SK-N-SH (cell line): ENCODE measurements around the gene PDZD2. TPM values are rescaled to one million over a fixed set of nuclear protein-coding genes. Genes with fewer than 3 reads are reported as not detected.

Experiments used
- CTCF ChIA-PET: fragments of 300-600, 350-600 bp; formaldehyde crosslinking; extraction: SDS; loops from one replicate; lab custom pipeline; 2021; lab: Yijun Ruan, JAX
- POLR2A ChIA-PET: fragments of 350-600 bp; sonication (Branson Sonifier 250); formaldehyde crosslinking; extraction: SDS; loops from one replicate; lab custom pipeline; 2020; ENCODE audit warnings: antibody characterized with exemption, inconsistent platforms; lab: Yijun Ruan, JAX
- DNase-seq: peaks from one replicate; pipeline ENCODE4 v3.0.0; 2012
- H2AFZ ChIP-seq: fragments of 200-600 bp; sonication (generic); 2 replicates; pipeline ENCODE4 v1.8.1; 2016; ENCODE audit warnings: antibody characterized with exemption, mild to moderate bottlenecking, low read depth
- H3F3A ChIP-seq: fragments of 200-600 bp; sonication (generic); replicated peaks from 2 replicates; pipeline ENCODE3; 2016; ENCODE audit warnings: antibody characterized with exemption, mild to moderate bottlenecking; ENCODE audit not compliant: insufficient read depth
- H3K27ac ChIP-seq, 2 experiments: fragments of 200-500 bp in 1 of 2; fragments of 200-600 bp in 1 of 2; sonication (Bioruptor generic) in 1 of 2; sonication (generic), shearing (Covaris generic) in 1 of 2; 2 replicates each; pipeline versions ENCODE4 v1.5.1 to v1.6.1; 2014 to 2016; ENCODE audit warnings: low read depth in 2 of 2, inconsistent platforms in 1 of 2, low read length in 1 of 2, mild to moderate bottlenecking in 1 of 2, mixed read lengths in 1 of 2
- H3K27me3 ChIP-seq: fragments of 200-600 bp; sonication (generic), shearing (Covaris generic); 2 replicates; pipeline ENCODE4 v1.6.1; 2016; ENCODE audit warnings: mixed run types; ENCODE audit not compliant: insufficient read depth
- H3K36me3 ChIP-seq, 2 experiments: fragments of 200-500 bp in 1 of 2; fragments of 200-600 bp in 1 of 2; sonication (Bioruptor generic) in 1 of 2; sonication (generic) in 1 of 2; replicated peaks in 1 of 2; 2 replicates each; pipeline versions ENCODE3 to v1.5.1; 2014 to 2016; ENCODE audit warnings: low read length in 1 of 2, mild to moderate bottlenecking in 1 of 2; ENCODE audit not compliant: insufficient read depth in 2 of 2, control insufficient read depth in 1 of 2
- H3K4me1 ChIP-seq, 2 experiments: fragments of 200-500 bp in 1 of 2; fragments of 200-600 bp in 1 of 2; sonication (Bioruptor generic) in 1 of 2; sonication (generic), shearing (Covaris generic) in 1 of 2; 2 replicates each; pipeline versions ENCODE4 v1.5.1 to v1.6.1; 2014 to 2016; ENCODE audit warnings: low read depth in 1 of 2, low read length in 1 of 2, mixed run types in 1 of 2; ENCODE audit not compliant: insufficient read depth in 2 of 2, control insufficient read depth in 1 of 2
- H3K4me2 ChIP-seq: fragments of 200-600 bp; sonication (generic), shearing (Covaris generic); 2 replicates; pipeline ENCODE4 v1.6.1; 2017; ENCODE audit warnings: mixed run types
- H3K4me3 ChIP-seq, 2 experiments: fragments of 200-500 bp in 1 of 2; fragments of 200-600 bp in 1 of 2; sonication (Bioruptor generic) in 1 of 2; sonication (generic), shearing (Covaris generic) in 1 of 2; 2 replicates each; pipeline versions ENCODE4 v1.5.1 to v1.8.1; 2014 to 2016; ENCODE audit warnings: low read depth in 2 of 2, inconsistent platforms in 1 of 2, low read length in 1 of 2, mild to moderate bottlenecking in 1 of 2, mixed read lengths in 1 of 2, moderate library complexity in 1 of 2
- H3K79me2 ChIP-seq: fragments of 200-600 bp; sonication (generic); 2 replicates; pipeline ENCODE4 v1.8.1; 2017; ENCODE audit warnings: mild to moderate bottlenecking; ENCODE audit not compliant: insufficient read depth
- H3K9ac ChIP-seq: fragments of 200-600 bp; sonication (generic); 2 replicates; pipeline ENCODE4 v1.6.1; 2017; ENCODE audit warnings: mixed run types
- H3K9me2 ChIP-seq: fragments of 200-600 bp; sonication (generic); 2 replicates; pipeline ENCODE4 v1.6.1; 2017; ENCODE audit warnings: mixed run types
- H3K9me3 ChIP-seq: fragments of 200-600 bp; sonication (generic); 2 replicates; pipeline ENCODE4 v1.6.1; 2017; ENCODE audit warnings: mixed run types, mild to moderate bottlenecking, moderate library complexity
- H4K20me1 ChIP-seq: fragments of 200-600 bp; sonication (generic); 2 replicates; pipeline ENCODE4 v1.6.1; 2017; ENCODE audit warnings: mild to moderate bottlenecking, mixed run types; ENCODE audit not compliant: insufficient read depth
- CHD2 ChIP-seq: fragments of 150-350 bp; IDR thresholded peaks from 2 replicates; pipeline ENCODE4 v1.6.1; 2018; ENCODE audit warnings: low read length; ENCODE audit not compliant: partially characterized antibody
- ELF1 ChIP-seq: IDR thresholded peaks from 2 replicates; pipeline ENCODE4 v1.4.0; 2012
- GABPA ChIP-seq: IDR thresholded peaks from 2 replicates; pipeline ENCODE4 v1.4.0; 2012; ENCODE audit warnings: low read depth, mild to moderate bottlenecking
- MEF2A ChIP-seq: IDR thresholded peaks from 2 replicates; pipeline ENCODE4 v1.4.0; 2012; ENCODE audit warnings: low read depth, borderline replicate concordance
- NFIC ChIP-seq: IDR thresholded peaks from 2 replicates; pipeline ENCODE4 v1.4.0; 2012; ENCODE audit warnings: borderline replicate concordance
- POLR2AphosphoS5 ChIP-seq: IDR thresholded peaks from 2 replicates; pipeline ENCODE4 v1.6.1; 2012; ENCODE audit warnings: low read depth, low read length
- RAD21 ChIP-seq: IDR thresholded peaks from 2 replicates; pipeline ENCODE4 v1.6.1; 2012; ENCODE audit warnings: mild to moderate bottlenecking, low read length
- RFX5 ChIP-seq: IDR thresholded peaks from 2 replicates; pipeline ENCODE4 v1.6.1; 2012; ENCODE audit warnings: mild to moderate bottlenecking, improper control_type of control experiment, low read length
- RXRA ChIP-seq: IDR thresholded peaks from 2 replicates; pipeline ENCODE4 v1.4.0; 2012; ENCODE audit warnings: low read depth, mild to moderate bottlenecking, borderline replicate concordance
- TCF12 ChIP-seq: IDR thresholded peaks from 2 replicates; pipeline ENCODE4 v1.4.0; 2012
- TEAD4 ChIP-seq: IDR thresholded peaks from 2 replicates; pipeline ENCODE4 v1.4.0; 2012; ENCODE audit warnings: mild to moderate bottlenecking, borderline replicate concordance; ENCODE audit not compliant: insufficient read depth
- YY1 ChIP-seq: IDR thresholded peaks from 2 replicates; pipeline ENCODE4 v1.4.0; 2012; ENCODE audit warnings: low read depth, mild to moderate bottlenecking
- WGBS: methylation state at CpG from one replicate; pipeline ENCODE4 v1.1.6; 2017; ENCODE audit warnings: low lambda C conversion rate; 5-methylcytosine and 5-hydroxymethylcytosine counted together
- polyA plus RNA-seq, 3 experiments: library from polyadenylated mRNA; depleted of rRNA; stranded (reverse); fragments of >200 nt; gene quantifications; 2 replicates each; pipeline ENCODE4 v1.2.3, GENCODE V29; 2012
- TF ChIP-seq, protein P1 (sequence below): IDR thresholded peaks from 2 replicates; pipeline ENCODE4 v1.4.0; 2012; ENCODE audit warnings: low read depth, borderline replicate concordance
- TF ChIP-seq, protein P2 (sequence below): IDR thresholded peaks from 2 replicates; pipeline ENCODE4 v1.4.0; 2012; ENCODE audit warnings: low read depth
- TF ChIP-seq, protein P3 (sequence below): IDR thresholded peaks from 2 replicates; pipeline ENCODE4 v1.6.1; 2012; ENCODE audit warnings: mild to moderate bottlenecking, low read depth, low read length, moderate library complexity
- TF ChIP-seq, protein P4 (sequence below): fragments of 150-350 bp; IDR thresholded peaks from 2 replicates; pipeline ENCODE4 v1.6.1; 2016; ENCODE audit warnings: mild to moderate bottlenecking, low read depth, low read length
- TF ChIP-seq, protein P5 (sequence below): fragments of 150-350 bp; IDR thresholded peaks from 2 replicates; pipeline ENCODE4 v1.6.1; 2017; ENCODE audit warnings: antibody characterized with exemption, low read length, low read depth, borderline replicate concordance

The PDZD2 gene
- polyA plus RNA-seq, 1 of the 3 experiments (the other 2 are of a cell fraction), result 0.13 TPM

DNA sequence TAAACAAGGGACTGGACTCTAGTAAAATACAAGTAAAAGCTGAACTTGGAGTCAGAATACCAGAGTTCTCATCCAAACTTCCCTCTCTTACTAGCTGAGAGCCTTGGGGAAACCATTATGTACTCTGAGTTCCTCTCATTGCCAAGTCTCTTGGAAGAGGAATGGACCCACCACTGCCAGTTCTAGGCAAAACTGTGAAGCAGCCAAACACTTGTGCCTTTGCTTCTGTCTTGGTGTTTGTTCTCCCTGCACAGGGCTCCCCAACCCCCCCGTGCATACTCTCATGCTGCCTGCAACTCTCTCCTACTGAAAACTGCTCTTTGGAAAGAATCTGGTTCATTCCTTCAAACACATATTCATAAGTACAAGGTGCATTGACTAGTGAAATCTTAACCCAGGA, 102.6 kb downstream of the PDZD2 start:
- H3K4me2 ChIP-seq, result no peak overlapping the region
- CTCF ChIA-PET, result no interaction called here
- DNase-seq, result no peak
- H2AFZ ChIP-seq, result no peak overlapping the region
- no peaks in the 10 kb centered on the region for H3K9me2 ChIP-seq
- no peaks in the 10 kb centered on the region for H3F3A ChIP-seq
- TF ChIP-seq, protein P1, sequence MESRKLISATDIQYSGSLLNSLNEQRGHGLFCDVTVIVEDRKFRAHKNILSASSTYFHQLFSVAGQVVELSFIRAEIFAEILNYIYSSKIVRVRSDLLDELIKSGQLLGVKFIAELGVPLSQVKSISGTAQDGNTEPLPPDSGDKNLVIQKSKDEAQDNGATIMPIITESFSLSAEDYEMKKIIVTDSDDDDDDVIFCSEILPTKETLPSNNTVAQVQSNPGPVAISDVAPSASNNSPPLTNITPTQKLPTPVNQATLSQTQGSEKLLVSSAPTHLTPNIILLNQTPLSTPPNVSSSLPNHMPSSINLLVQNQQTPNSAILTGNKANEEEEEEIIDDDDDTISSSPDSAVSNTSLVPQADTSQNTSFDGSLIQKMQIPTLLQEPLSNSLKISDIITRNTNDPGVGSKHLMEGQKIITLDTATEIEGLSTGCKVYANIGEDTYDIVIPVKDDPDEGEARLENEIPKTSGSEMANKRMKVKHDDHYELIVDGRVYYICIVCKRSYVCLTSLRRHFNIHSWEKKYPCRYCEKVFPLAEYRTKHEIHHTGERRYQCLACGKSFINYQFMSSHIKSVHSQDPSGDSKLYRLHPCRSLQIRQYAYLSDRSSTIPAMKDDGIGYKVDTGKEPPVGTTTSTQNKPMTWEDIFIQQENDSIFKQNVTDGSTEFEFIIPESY, result no peak
- TF ChIP-seq POLR2AphosphoS5 (no peak), GABPA (no peak), RAD21 (no peak), NFIC (no peak), YY1 (no peak), TEAD4 (no peak), TCF12 (no peak), RFX5 (no peak), CHD2 (no peak), ELF1 (no peak)
- TF ChIP-seq, protein P2, sequence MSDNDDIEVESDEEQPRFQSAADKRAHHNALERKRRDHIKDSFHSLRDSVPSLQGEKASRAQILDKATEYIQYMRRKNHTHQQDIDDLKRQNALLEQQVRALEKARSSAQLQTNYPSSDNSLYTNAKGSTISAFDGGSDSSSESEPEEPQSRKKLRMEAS, result no peak
- TF ChIP-seq, protein P3, sequence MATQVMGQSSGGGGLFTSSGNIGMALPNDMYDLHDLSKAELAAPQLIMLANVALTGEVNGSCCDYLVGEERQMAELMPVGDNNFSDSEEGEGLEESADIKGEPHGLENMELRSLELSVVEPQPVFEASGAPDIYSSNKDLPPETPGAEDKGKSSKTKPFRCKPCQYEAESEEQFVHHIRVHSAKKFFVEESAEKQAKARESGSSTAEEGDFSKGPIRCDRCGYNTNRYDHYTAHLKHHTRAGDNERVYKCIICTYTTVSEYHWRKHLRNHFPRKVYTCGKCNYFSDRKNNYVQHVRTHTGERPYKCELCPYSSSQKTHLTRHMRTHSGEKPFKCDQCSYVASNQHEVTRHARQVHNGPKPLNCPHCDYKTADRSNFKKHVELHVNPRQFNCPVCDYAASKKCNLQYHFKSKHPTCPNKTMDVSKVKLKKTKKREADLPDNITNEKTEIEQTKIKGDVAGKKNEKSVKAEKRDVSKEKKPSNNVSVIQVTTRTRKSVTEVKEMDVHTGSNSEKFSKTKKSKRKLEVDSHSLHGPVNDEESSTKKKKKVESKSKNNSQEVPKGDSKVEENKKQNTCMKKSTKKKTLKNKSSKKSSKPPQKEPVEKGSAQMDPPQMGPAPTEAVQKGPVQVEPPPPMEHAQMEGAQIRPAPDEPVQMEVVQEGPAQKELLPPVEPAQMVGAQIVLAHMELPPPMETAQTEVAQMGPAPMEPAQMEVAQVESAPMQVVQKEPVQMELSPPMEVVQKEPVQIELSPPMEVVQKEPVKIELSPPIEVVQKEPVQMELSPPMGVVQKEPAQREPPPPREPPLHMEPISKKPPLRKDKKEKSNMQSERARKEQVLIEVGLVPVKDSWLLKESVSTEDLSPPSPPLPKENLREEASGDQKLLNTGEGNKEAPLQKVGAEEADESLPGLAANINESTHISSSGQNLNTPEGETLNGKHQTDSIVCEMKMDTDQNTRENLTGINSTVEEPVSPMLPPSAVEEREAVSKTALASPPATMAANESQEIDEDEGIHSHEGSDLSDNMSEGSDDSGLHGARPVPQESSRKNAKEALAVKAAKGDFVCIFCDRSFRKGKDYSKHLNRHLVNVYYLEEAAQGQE, result no peak
- TF ChIP-seq, all 33 proteins: peak for 0
- Histone ChIP-seq H3K79me2 (no peaks in the 10 kb centered on the region), H3K36me3 (no peaks in the 10 kb centered on the region), H3K9me3 (no peaks in the 10 kb centered on the region), H3K4me1 (no peaks in the 10 kb centered on the region), H3K4me3 (no peak overlapping the region), H3K27ac (no peak overlapping the region), H3K9ac (no peak overlapping the region), H3K27me3 (no peaks in the 10 kb centered on the region), H4K20me1 (no peaks in the 10 kb centered on the region)
- 0% methylated on average over 1 of the region's 1 CpG for WGBS
- POLR2A ChIA-PET, result no interaction called here

DNA sequence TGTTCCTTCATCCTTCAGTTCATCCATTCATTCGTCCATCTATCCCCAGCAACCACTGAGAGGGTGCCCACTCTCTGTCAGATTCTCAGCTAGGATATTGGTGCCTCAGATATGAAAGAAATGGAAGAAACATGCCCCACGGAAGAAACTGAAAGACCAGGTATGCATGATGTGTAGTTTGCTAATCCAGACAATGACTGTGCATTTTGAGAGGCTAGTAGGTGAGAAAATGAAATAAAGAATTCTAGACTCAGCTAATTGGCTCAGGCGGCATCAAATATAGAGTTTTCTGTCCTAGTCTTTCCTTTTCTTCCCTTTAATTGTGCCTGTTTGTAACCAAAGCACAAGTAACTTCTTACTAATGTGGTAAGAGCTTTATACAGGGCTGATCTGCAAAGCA, 104.7 kb downstream of the PDZD2 start:
- H3K27me3 ChIP-seq, result no peaks in the 10 kb centered on the region
- no peak overlapping the region for H2AFZ ChIP-seq
- H3K9me2 ChIP-seq, result no peaks in the 10 kb centered on the region
- POLR2A ChIA-PET, result no interaction called here
- H3K4me3 ChIP-seq, result no peak overlapping the region
- TF ChIP-seq, protein P4, sequence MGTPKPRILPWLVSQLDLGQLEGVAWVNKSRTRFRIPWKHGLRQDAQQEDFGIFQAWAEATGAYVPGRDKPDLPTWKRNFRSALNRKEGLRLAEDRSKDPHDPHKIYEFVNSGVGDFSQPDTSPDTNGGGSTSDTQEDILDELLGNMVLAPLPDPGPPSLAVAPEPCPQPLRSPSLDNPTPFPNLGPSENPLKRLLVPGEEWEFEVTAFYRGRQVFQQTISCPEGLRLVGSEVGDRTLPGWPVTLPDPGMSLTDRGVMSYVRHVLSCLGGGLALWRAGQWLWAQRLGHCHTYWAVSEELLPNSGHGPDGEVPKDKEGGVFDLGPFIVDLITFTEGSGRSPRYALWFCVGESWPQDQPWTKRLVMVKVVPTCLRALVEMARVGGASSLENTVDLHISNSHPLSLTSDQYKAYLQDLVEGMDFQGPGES, result no peak
- no peak for TF ChIP-seq GABPA
- no peak for TF ChIP-seq RXRA
- TF ChIP-seq RFX5, result no peak
- TF ChIP-seq MEF2A, result no peak
- TF ChIP-seq, protein P1, result no peak
- TF ChIP-seq, protein P5, sequence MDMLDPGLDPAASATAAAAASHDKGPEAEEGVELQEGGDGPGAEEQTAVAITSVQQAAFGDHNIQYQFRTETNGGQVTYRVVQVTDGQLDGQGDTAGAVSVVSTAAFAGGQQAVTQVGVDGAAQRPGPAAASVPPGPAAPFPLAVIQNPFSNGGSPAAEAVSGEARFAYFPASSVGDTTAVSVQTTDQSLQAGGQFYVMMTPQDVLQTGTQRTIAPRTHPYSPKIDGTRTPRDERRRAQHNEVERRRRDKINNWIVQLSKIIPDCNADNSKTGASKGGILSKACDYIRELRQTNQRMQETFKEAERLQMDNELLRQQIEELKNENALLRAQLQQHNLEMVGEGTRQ, result no peak
- no peak overlapping the region for H3K4me2 ChIP-seq
- H3K4me1 ChIP-seq, result no peaks in the 10 kb centered on the region
- H3K27ac ChIP-seq, result no peak overlapping the region
- no peaks in the 10 kb centered on the region for H3F3A ChIP-seq
- H3K79me2 ChIP-seq, result no peaks in the 10 kb centered on the region
- WGBS, result 19% methylated on average over 3 of the region's 3 CpGs
- CTCF ChIA-PET, result interaction anchor here (1.1 kb wide), 1 partner anchor 12 kb away, joined by 4 read pairs; no protein-coding TSS in a partner anchor
- no peak for DNase-seq
- H3K9me3 ChIP-seq, result no peaks in the 10 kb centered on the region
- no peaks in the 10 kb centered on the region for H4K20me1 ChIP-seq
- no peak overlapping the region for H3K9ac ChIP-seq
- no peaks in the 10 kb centered on the region for H3K36me3 ChIP-seq
